ACC112 (cell line): ENCODE results near the gene CES5A.
"Not testable (repeated sequence)": the region's sequence is repeated elsewhere in the genome, so short reads cannot be mapped to it uniquely, and the experiment has no call there.

Experiments
- H2AFZ ChIP-seq: fragments of 200-600 bp; sonication (generic); one replicate; pipeline ENCODE4 v1.6.0; 2017; ENCODE audit warnings: antibody characterized with exemption, low read length; ENCODE audit not compliant: unreplicated experiment
- H3K27ac ChIP-seq: fragments of 200-600 bp; sonication (generic); 2 replicates; pipeline ENCODE4 v1.5.1; 2014; ENCODE audit warnings: low read depth, mild to moderate bottlenecking, antibody characterized with exemption, low read length, moderate library complexity
- H3K27me3 ChIP-seq: fragments of 200-600 bp; sonication (generic); 2 replicates; pipeline ENCODE4 v1.6.1; 2014; ENCODE audit warnings: mild to moderate bottlenecking, antibody characterized with exemption, low read length, moderate library complexity, mixed read lengths; ENCODE audit not compliant: insufficient read depth
- H3K36me3 ChIP-seq: fragments of 200-600 bp; sonication (generic); 2 replicates; pipeline ENCODE4 v1.6.1; 2016; ENCODE audit warnings: mild to moderate bottlenecking, antibody characterized with exemption, low read length, moderate library complexity, mixed read lengths; ENCODE audit not compliant: insufficient read depth
- H3K4me1 ChIP-seq: fragments of 200-600 bp; sonication (generic); one replicate; pipeline ENCODE4 v1.6.1; 2016; ENCODE audit warnings: low read length, mixed read lengths; ENCODE audit not compliant: insufficient read depth, unreplicated experiment, control insufficient read depth
- H3K4me3 ChIP-seq: fragments of 200-600 bp; sonication (generic); 2 replicates; pipeline ENCODE4 v1.5.1; 2014; ENCODE audit warnings: mild to moderate bottlenecking, low read depth, low read length
- H3K79me2 ChIP-seq: fragments of 200-600 bp; sonication (generic); one replicate; pipeline ENCODE4 v1.6.0; 2016; ENCODE audit warnings: low read length; ENCODE audit not compliant: control insufficient read depth, unreplicated experiment, insufficient read depth

Gene CES5A

GRCh38 chr16:55830658-55831294, 44.4 kb downstream of the CES5A start:
- Histone ChIP-seq H3K4me3 (no peak overlapping the region), H3K4me1 (no peaks in the 10 kb centered on the region), H2AFZ (no peak overlapping the region), H3K27me3 (peaks cover 3% of the 10 kb centered on the region; the same call in 1 of the 2 replicates), H3K36me3 (no peaks in the 10 kb centered on the region), H3K27ac (no peak overlapping the region), H3K79me2 (no peaks in the 10 kb centered on the region)

- H3K27me3 ChIP-seq, H3K27ac ChIP-seq, H3K79me2 ChIP-seq, H3K4me1 ChIP-seq, H3K4me3 ChIP-seq, H2AFZ ChIP-seq, H3K36me3 ChIP-seq: not testable (repeated sequence)
These were observed 45.9 kb downstream of the CES5A start for GRCh38 chr16:55829232-55829631.

GRCh38 chr16:55828680-55829079, 46.5 kb downstream of the CES5A start:
- Histone ChIP-seq H3K36me3 (no peaks in the 10 kb centered on the region), H3K4me1 (no peaks in the 10 kb centered on the region), H3K4me3 (no peak overlapping the region), H3K27ac (no peak overlapping the region), H3K27me3 (peaks cover 3% of the 10 kb centered on the region; the same call in 1 of the 2 replicates), H3K79me2 (no peaks in the 10 kb centered on the region), H2AFZ (no peak overlapping the region)

- H3K36me3 ChIP-seq, result no peaks in the 10 kb centered on the region
- H3K4me1 ChIP-seq, result no peaks in the 10 kb centered on the region
- no peaks in the 10 kb centered on the region for H3K27me3 ChIP-seq
- no peak overlapping the region for H2AFZ ChIP-seq
- H3K27ac ChIP-seq, result no peak overlapping the region
- H3K79me2 ChIP-seq, result no peaks in the 10 kb centered on the region
- no peak overlapping the region for H3K4me3 ChIP-seq
These were observed 50.0 kb downstream of the CES5A start for GRCh38 chr16:55825115-55825728.

GRCh38 chr16:55824473-55825000, 50.6 kb downstream of the CES5A start:
- H3K36me3 ChIP-seq, result no peaks in the 10 kb centered on the region
- H2AFZ ChIP-seq, result no peak overlapping the region
- no peak overlapping the region for H3K27ac ChIP-seq
- no peak overlapping the region for H3K4me3 ChIP-seq
- H3K79me2 ChIP-seq, result no peaks in the 10 kb centered on the region
- H3K4me1 ChIP-seq, result no peaks in the 10 kb centered on the region
- no peaks in the 10 kb centered on the region for H3K27me3 ChIP-seq

GRCh38 chr16:55822280-55822810, 52.8 kb downstream of the CES5A start:
- Histone ChIP-seq H3K36me3 (no peaks in the 10 kb centered on the region), H3K27me3 (no peaks in the 10 kb centered on the region), H2AFZ (no peak overlapping the region), H3K79me2 (no peaks in the 10 kb centered on the region), H3K4me3 (no peak overlapping the region), H3K4me1 (no peaks in the 10 kb centered on the region), H3K27ac (no peak overlapping the region)

GRCh38 chr16:55821210-55821609, 54.0 kb downstream of the CES5A start:
- H3K4me3 ChIP-seq, result no peak overlapping the region
- H2AFZ ChIP-seq, result no peak overlapping the region
- H3K36me3 ChIP-seq, result no peaks in the 10 kb centered on the region
- no peak overlapping the region for H3K27ac ChIP-seq
- H3K27me3 ChIP-seq, result no peaks in the 10 kb centered on the region
- H3K79me2 ChIP-seq, result no peaks in the 10 kb centered on the region
- H3K4me1 ChIP-seq, result no peaks in the 10 kb centered on the region

GRCh38 chr16:55820615-55821014, 54.6 kb downstream of the CES5A start:
- Histone ChIP-seq H3K36me3 (no peaks in the 10 kb centered on the region), H3K4me1 (no peaks in the 10 kb centered on the region), H3K4me3 (no peak overlapping the region), H3K27ac (no peak overlapping the region), H2AFZ (no peak overlapping the region), H3K27me3 (no peaks in the 10 kb centered on the region), H3K79me2 (no peaks in the 10 kb centered on the region)

GRCh38 chr16:55817236-55817912, 57.8 kb downstream of the CES5A start:
- Histone ChIP-seq H3K27ac (no peak overlapping the region), H3K4me1 (no peaks in the 10 kb centered on the region), H3K4me3 (no peak overlapping the region), H2AFZ (no peak overlapping the region), H3K36me3 (no peaks in the 10 kb centered on the region), H3K27me3 (no peaks in the 10 kb centered on the region), H3K79me2 (no peaks in the 10 kb centered on the region)

- H3K27me3 ChIP-seq, H3K36me3 ChIP-seq, H3K27ac ChIP-seq, H3K4me3 ChIP-seq, H3K79me2 ChIP-seq, H2AFZ ChIP-seq, H3K4me1 ChIP-seq: not testable (repeated sequence)
These were observed 59.0 kb downstream of the CES5A start for GRCh38 chr16:55816222-55816621.
